Measurements from ENCODE around the gene SKIC2. TPM values are rescaled to one million over a fixed set of nuclear protein-coding genes. Genes with fewer than 3 reads are reported as not detected.

Gene SKIC2
- total RNA-seq, result 47.2 TPM

GRCh38 chr6:31958741-31959739 is at the start of gene SKIC2, which contains the start of gene NELFE:
SKIC2 (plus strand) TSS chr6:31959175; CDS start chr6:31959193, 18 bp downstream.
NELFE (minus strand) TSS chr6:31958971; CDS start chr6:31958446, 525 bp downstream.

GRCh38 chr6:31927242-31927862 is 31.6 kb upstream of the SKIC2 start, which contains the start of gene C2:
C2 (plus strand) TSS chr6:31927717; CDS start chr6:31927753, 36 bp downstream.

GRCh38 chr6:31945507-31946369 is 13.2 kb upstream of the SKIC2 start, which contains the start of gene CFB:
CFB (plus strand) TSS chr6:31946095; CDS start chr6:31946222, 127 bp downstream.

GRCh38 chr6:31971993-31972708 is 13.2 kb downstream of the SKIC2 start, which contains the start of gene DXO:
DXO (minus strand) TSS chr6:31972138; CDS start chr6:31971675, 463 bp downstream.

GRCh38 chr6:31981744-31982143 is 22.8 kb downstream of the SKIC2 start, which contains the start of gene C4A:
C4A (plus strand) TSS chr6:31982057; CDS start chr6:31982108, 51 bp downstream.

GRCh38 chr6:32014547-32014946 is 55.6 kb downstream of the SKIC2 start, which contains the start of gene C4B:
C4B (plus strand) TSS chr6:32014795; CDS start chr6:32014846, 51 bp downstream.

Other genes with a start within 250 kb of the SKIC2 start
- not detected for gene LY6G6D, start 243.8 kb upstream of the SKIC2 start, total RNA-seq
- gene LY6G6C, start 237.4 kb upstream of the SKIC2 start, total RNA-seq, result not detected
- 0.55 TPM for gene MPIG6B, start 235.8 kb upstream of the SKIC2 start, total RNA-seq
- 108 TPM for gene DDAH2, start 229.9 kb upstream of the SKIC2 start, total RNA-seq
- 89.1 TPM for gene CLIC1, start 222.6 kb upstream of the SKIC2 start, total RNA-seq
- gene MSH5, start 219.2 kb upstream of the SKIC2 start, total RNA-seq, result 16.5 TPM
- gene SAPCD1, start 196.5 kb upstream of the SKIC2 start, total RNA-seq, result 3.8 TPM
- 0.88 TPM for gene VWA7, start 181.8 kb upstream of the SKIC2 start, total RNA-seq
- 43.6 TPM for gene VARS1, start 163.4 kb upstream of the SKIC2 start, total RNA-seq
- 21.4 TPM for gene LSM2, start 152.2 kb upstream of the SKIC2 start, total RNA-seq
- gene HSPA1L, start 143.9 kb upstream of the SKIC2 start, total RNA-seq, result 4.8 TPM
- gene HSPA1A, start 143.6 kb upstream of the SKIC2 start, total RNA-seq, result 744 TPM
- gene HSPA1B, start 131.4 kb upstream of the SKIC2 start, total RNA-seq, result 869 TPM
- gene NEU1, start 96.4 kb upstream of the SKIC2 start, total RNA-seq, result 32.8 TPM
- 3.0 TPM for gene SLC44A4, start 80.2 kb upstream of the SKIC2 start, total RNA-seq
- 86.3 TPM for gene EHMT2, start 61.5 kb upstream of the SKIC2 start, total RNA-seq
- gene ZBTB12, start 57.1 kb upstream of the SKIC2 start, total RNA-seq, result 17.9 TPM
- gene C2, start 31.5 kb upstream of the SKIC2 start, total RNA-seq, result 6.2 TPM
- 14.6 TPM for gene CFB, start 13.1 kb upstream of the SKIC2 start, total RNA-seq
- 54.3 TPM for gene NELFE, start 204 bp upstream of the SKIC2 start, total RNA-seq
- gene DXO, start 13.0 kb downstream of the SKIC2 start, total RNA-seq, result 20.6 TPM
- gene C4A, start 22.9 kb downstream of the SKIC2 start, total RNA-seq, result 29.9 TPM
- gene C4B, start 55.6 kb downstream of the SKIC2 start, total RNA-seq, result 12.1 TPM
- gene CYP21A2, start 79.2 kb downstream of the SKIC2 start, total RNA-seq, result 0.22 TPM
- gene TNXB, start 150.2 kb downstream of the SKIC2 start, total RNA-seq, result 129 TPM
- gene ATF6B, start 169.1 kb downstream of the SKIC2 start, total RNA-seq, result 35.8 TPM
- 3.4 TPM for gene FKBPL, start 171.1 kb downstream of the SKIC2 start, total RNA-seq
- gene PRRT1, start 192.8 kb downstream of the SKIC2 start, total RNA-seq, result 1.6 TPM
- 318 TPM for gene PPT2, start 195.0 kb downstream of the SKIC2 start, total RNA-seq
- gene EGFL8, start 205.4 kb downstream of the SKIC2 start, total RNA-seq, result 21.4 TPM
- gene AGPAT1, start 216.9 kb downstream of the SKIC2 start, total RNA-seq, result 20.1 TPM
- 73.4 TPM for gene RNF5, start 219.2 kb downstream of the SKIC2 start, total RNA-seq
- gene AGER, start 225.1 kb downstream of the SKIC2 start, total RNA-seq, result 2.6 TPM
- 84.5 TPM for gene PBX2, start 231.0 kb downstream of the SKIC2 start, total RNA-seq
- gene GPSM3, start 233.5 kb downstream of the SKIC2 start, total RNA-seq, result 1.8 TPM

Measured in camera-type eye (tissue), 1 donor.